H1 (cell line): ENCODE measurements around the gene NDUFB11. TPM values are rescaled to one million over a fixed set of nuclear protein-coding genes. Genes with fewer than 3 reads are reported as not detected.
"Not testable (repeated sequence)": the region's sequence is repeated elsewhere in the genome, so short reads cannot be mapped to it uniquely, and the experiment has no call there.

Experiments
- CTCF ChIA-PET: fragments of 300-600 bp; sonication (Branson Sonifier 250); formaldehyde crosslinking; loops from one replicate; lab custom pipeline; 2021; ENCODE audit not compliant: partially characterized antibody; lab: Charles Lee
- POLR2A ChIA-PET: fragments of 300-600 bp; sonication (Branson Sonifier 250); formaldehyde crosslinking; loops from one replicate; lab custom pipeline; 2021; ENCODE audit warnings: inconsistent platforms; ENCODE audit not compliant: partially characterized antibody; lab: Charles Lee
- DNase-seq, 2 experiments: peaks; one replicate each; pipeline versions ENCODE4 v3.0.0 to v3.0.0-alpha.2; 2010 to 2022; ENCODE audit warnings: low spot score in 2 of 2, low read depth in 1 of 2, mixed read lengths in 1 of 2
- FAIRE-seq: peaks from 2 replicates; lab custom pipeline; 2011; peaks lifted over from hg19 to GRCh38; lab: Jason Lieb, UNC
- H2AFZ ChIP-seq: 2 replicates; pipeline ENCODE4 v1.8.1; 2012; ENCODE audit warnings: low read length, inconsistent platforms
- H2AK5ac ChIP-seq: 2 replicates; pipeline ENCODE4 v1.6.1; 2013; ENCODE audit warnings: low read depth, low read length
- H2BK120ac ChIP-seq: replicated peaks from 2 replicates; pipeline ENCODE3; 2013; ENCODE audit warnings: low read depth, low read length, inconsistent platforms
- H2BK12ac ChIP-seq: 2 replicates; pipeline ENCODE4 v1.6.1; 2013; ENCODE audit warnings: low read depth, low read length
- H2BK15ac ChIP-seq: 2 replicates; pipeline ENCODE4 v1.6.1; 2013; ENCODE audit warnings: low read length
- H2BK20ac ChIP-seq: 2 replicates; pipeline ENCODE4 v1.6.1; 2013; ENCODE audit warnings: low read length
- H2BK5ac ChIP-seq: 2 replicates; pipeline ENCODE4 v1.6.1; 2013; ENCODE audit warnings: low read depth, low read length
- H3K14ac ChIP-seq: 2 replicates; pipeline ENCODE4 v1.6.1; 2013; ENCODE audit warnings: inconsistent platforms; ENCODE audit not compliant: insufficient read length
- H3K18ac ChIP-seq: 2 replicates; pipeline ENCODE4 v1.6.1; 2013; ENCODE audit warnings: low read length; ENCODE audit errors: extremely low read depth
- H3K23ac ChIP-seq: 2 replicates; pipeline ENCODE4 v1.6.1; 2013; ENCODE audit warnings: inconsistent platforms; ENCODE audit not compliant: insufficient read length
- H3K23me2 ChIP-seq: 2 replicates; pipeline ENCODE4 v1.6.1; 2013; ENCODE audit warnings: low read depth, low read length
- H3K27ac ChIP-seq: 2 replicates; pipeline ENCODE4 v1.6.1; 2011; ENCODE audit warnings: low read depth, low read length, inconsistent platforms
- H3K27me3 ChIP-seq, 4 experiments: replicated peaks in 1 of 4; 1 replicate in 1 of 4; 2 replicates in 3 of 4; pipeline versions ENCODE4 v1.6.1 to v1.8.1; 2011 to 2013; ENCODE audit warnings: low read length in 3 of 4, mild to moderate bottlenecking in 3 of 4, inconsistent platforms in 2 of 4, mixed read lengths in 2 of 4, moderate library complexity in 1 of 4; ENCODE audit not compliant: control insufficient read depth in 3 of 4, insufficient read depth in 3 of 4; ENCODE audit errors: extremely low read depth in 1 of 4
- H3K36me3 ChIP-seq, 4 experiments: 2 replicates each; pipeline versions ENCODE4 v1.6.1 to v1.8.1; 2011 to 2013; ENCODE audit warnings: mild to moderate bottlenecking in 4 of 4, low read length in 3 of 4, moderate library complexity in 2 of 4, control low read depth in 1 of 4, inconsistent platforms in 1 of 4; ENCODE audit not compliant: insufficient read depth in 4 of 4, control insufficient read depth in 2 of 4
- H3K4ac ChIP-seq: replicated peaks from 2 replicates; pipeline ENCODE3; 2013; ENCODE audit warnings: low read length, low read depth, mixed read lengths, inconsistent platforms; ENCODE audit not compliant: insufficient read length
- H3K4me1 ChIP-seq, 4 experiments: replicated peaks in 1 of 4; 1 replicate in 1 of 4; 2 replicates in 3 of 4; pipeline versions ENCODE4 v1.6.1 to v1.8.1; 2011 to 2013; ENCODE audit warnings: low read length in 3 of 4, inconsistent platforms in 2 of 4, mixed read lengths in 1 of 4; ENCODE audit not compliant: insufficient read depth in 4 of 4, control insufficient read depth in 3 of 4
- H3K4me2 ChIP-seq, 2 experiments: 2 replicates each; pipeline versions ENCODE4 v1.6.1 to v1.8.1; 2011 to 2013; ENCODE audit warnings: low read depth in 2 of 2, low read length in 2 of 2, control low read depth in 1 of 2, inconsistent platforms in 1 of 2, mild to moderate bottlenecking in 1 of 2; ENCODE audit not compliant: insufficient read depth in 1 of 2
- H3K4me3 ChIP-seq, 4 experiments: fragments of 200-600, 300-600 bp in 1 of 4; sonication (generic), shearing (Covaris generic), sonication (Bioruptor Twin) in 1 of 4; 2 replicates each; pipeline versions ENCODE4 v1.5.1 to v1.8.1; 2011 to 2016; ENCODE audit warnings: low read length in 4 of 4, low read depth in 3 of 4, control low read depth in 2 of 4, inconsistent platforms in 2 of 4, mild to moderate bottlenecking in 2 of 4, mixed read lengths in 1 of 4, moderate library complexity in 1 of 4; ENCODE audit not compliant: insufficient read depth in 2 of 4; ENCODE audit errors: extremely low read depth in 1 of 4
- H3K56ac ChIP-seq: replicated peaks from 2 replicates; pipeline ENCODE3; 2013; ENCODE audit warnings: low read depth, mild to moderate bottlenecking, mixed read lengths, low read length, inconsistent platforms; ENCODE audit not compliant: insufficient read length
- H3K79me1 ChIP-seq: 2 replicates; pipeline ENCODE4 v1.6.1; 2013; ENCODE audit warnings: low read depth, low read length, control low read depth
- H3K79me2 ChIP-seq, 2 experiments: 2 replicates each; pipeline versions ENCODE4 v1.6.1 to v1.8.1; 2012 to 2013; ENCODE audit warnings: low read length in 2 of 2, mild to moderate bottlenecking in 2 of 2, inconsistent platforms in 1 of 2; ENCODE audit not compliant: insufficient read depth in 2 of 2, control insufficient read depth in 1 of 2
- H3K9ac ChIP-seq, 4 experiments: replicated peaks in 1 of 4; 1 replicate in 1 of 4; 2 replicates in 3 of 4; pipeline versions ENCODE4 v1.6.1 to v1.8.1; 2011 to 2013; ENCODE audit warnings: low read depth in 3 of 4, low read length in 3 of 4, control low read depth in 2 of 4, mild to moderate bottlenecking in 2 of 4, moderate library complexity in 2 of 4, inconsistent platforms in 1 of 4; ENCODE audit errors: extremely low read depth in 1 of 4
- H3K9me3 ChIP-seq, 2 experiments: 2 replicates each; pipeline versions ENCODE4 v1.6.1 to v1.8.1; 2012 to 2013; ENCODE audit warnings: mild to moderate bottlenecking in 2 of 2, moderate library complexity in 2 of 2, control low read depth in 1 of 2, inconsistent platforms in 1 of 2, low read depth in 1 of 2, low read length in 1 of 2, mixed read lengths in 1 of 2; ENCODE audit not compliant: insufficient read depth in 2 of 2
- H4K20me1 ChIP-seq, 2 experiments: replicated peaks in 1 of 2; 2 replicates each; pipeline versions ENCODE3 to v1.8.1; 2011 to 2013; ENCODE audit warnings: inconsistent platforms in 2 of 2, low read length in 2 of 2, mild to moderate bottlenecking in 1 of 2; ENCODE audit not compliant: insufficient read depth in 2 of 2, control insufficient read depth in 1 of 2
- H4K5ac ChIP-seq: 2 replicates; pipeline ENCODE4 v1.6.1; 2013; ENCODE audit warnings: low read length, low read depth, mixed read lengths, inconsistent platforms; ENCODE audit not compliant: insufficient read length
- H4K8ac ChIP-seq: 2 replicates; pipeline ENCODE4 v1.8.0; 2013; ENCODE audit warnings: mild to moderate bottlenecking, moderate library complexity, low read length, inconsistent platforms; ENCODE audit not compliant: insufficient read depth; ENCODE audit errors: extremely low read depth
- H4K91ac ChIP-seq: replicated peaks from 2 replicates; pipeline ENCODE3; 2013; ENCODE audit warnings: low read length, mixed read lengths, inconsistent platforms; ENCODE audit not compliant: insufficient read length
- WGBS, 2 experiments: shearing (Covaris generic) in 1 of 2; methylation state at CpG; one replicate each; pipeline versions ENCODE4 v1.1.6 to v1.1.7; 2013 to 2015; ENCODE audit warnings: low lambda C conversion rate in 2 of 2, mixed read lengths in 2 of 2, inconsistent platforms in 1 of 2, low coverage in 1 of 2, missing lambda C conversion rate in 1 of 2; ENCODE audit not compliant: insufficient replicate concordance in 2 of 2, insufficient coverage in 1 of 2, insufficient read length in 1 of 2; ENCODE audit errors: extremely low coverage in 1 of 2, missing lambda C conversion rate in 1 of 2; 5-methylcytosine and 5-hydroxymethylcytosine counted together
- polyA plus RNA-seq, 7 experiments: library from polyadenylated mRNA; depleted of rRNA in 3 of 7; stranded (reverse) in 5 of 7; unstranded in 2 of 7; fragments of >200 nt in 5 of 7; fragments of 200-250 nt in 2 of 7; gene quantifications; 1 replicate in 5 of 7; 2 replicates in 1 of 7; 4 replicates in 1 of 7; pipeline versions ENCODE4 v1.2.1 to v1.2.3, GENCODE V29; 2011 to 2013; ENCODE audit warnings: missing spikeins in 2 of 7, mixed read lengths in 2 of 7
- total RNA-seq: library from RNA; stranded (reverse); fragmentation: NEBNext Ultra II Directional; extraction: Animal tissue kit (Norgen Biotek cat#: 25700); gene quantifications from 2 replicates; pipeline ENCODE4 v1.2.1, GENCODE V29; 2021

The NDUFB11 gene
- total and polyA plus RNA-seq, 2 of the 8 experiments (the other 6 are each of a cell fraction or from before 2014, with no cell fraction given): 120 to 131 TPM

DNA sequence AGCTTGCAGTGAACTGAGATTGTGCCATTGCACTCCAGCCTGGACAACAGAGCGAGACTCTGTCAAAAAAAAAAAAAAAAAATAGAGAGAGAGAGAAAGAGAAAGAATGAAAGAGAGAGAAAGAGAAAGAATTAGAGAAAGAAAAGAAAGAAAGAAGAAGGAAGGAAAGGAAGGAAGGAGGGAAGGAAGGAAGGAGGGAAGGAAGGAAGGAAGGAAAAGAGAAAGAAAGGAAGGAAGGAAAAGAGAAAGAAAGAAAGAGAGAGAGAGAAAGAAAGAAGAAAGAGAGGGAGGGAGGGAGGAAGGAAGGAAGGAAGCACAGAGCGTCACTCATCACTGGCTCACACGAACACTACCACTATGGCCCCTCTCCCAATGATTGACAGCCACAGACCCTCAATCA, 20.0 kb downstream of the NDUFB11 start:
- H2AK5ac ChIP-seq, H3K4me2 ChIP-seq, H2BK12ac ChIP-seq, H2AFZ ChIP-seq, H3K14ac ChIP-seq, H3K9me3 ChIP-seq, H4K20me1 ChIP-seq, H3K23ac ChIP-seq, H3K9ac ChIP-seq, H2BK5ac ChIP-seq, H3K18ac ChIP-seq, CTCF ChIA-PET, H3K4me1 ChIP-seq, H2BK120ac ChIP-seq, H3K36me3 ChIP-seq, H4K8ac ChIP-seq, H3K79me2 ChIP-seq, H4K91ac ChIP-seq, DNase-seq, H3K23me2 ChIP-seq, H2BK20ac ChIP-seq, H3K79me1 ChIP-seq, H3K56ac ChIP-seq, H3K4ac ChIP-seq, H3K27ac ChIP-seq, H4K5ac ChIP-seq, H2BK15ac ChIP-seq, POLR2A ChIA-PET, H3K4me3 ChIP-seq, H3K27me3 ChIP-seq, FAIRE-seq: not testable (repeated sequence)
- WGBS, 2 experiments: 88% methylated on average over 2 of the region's 3 CpGs; no CpG with 5 or more reads in 1 of the 2 experiments

DNA sequence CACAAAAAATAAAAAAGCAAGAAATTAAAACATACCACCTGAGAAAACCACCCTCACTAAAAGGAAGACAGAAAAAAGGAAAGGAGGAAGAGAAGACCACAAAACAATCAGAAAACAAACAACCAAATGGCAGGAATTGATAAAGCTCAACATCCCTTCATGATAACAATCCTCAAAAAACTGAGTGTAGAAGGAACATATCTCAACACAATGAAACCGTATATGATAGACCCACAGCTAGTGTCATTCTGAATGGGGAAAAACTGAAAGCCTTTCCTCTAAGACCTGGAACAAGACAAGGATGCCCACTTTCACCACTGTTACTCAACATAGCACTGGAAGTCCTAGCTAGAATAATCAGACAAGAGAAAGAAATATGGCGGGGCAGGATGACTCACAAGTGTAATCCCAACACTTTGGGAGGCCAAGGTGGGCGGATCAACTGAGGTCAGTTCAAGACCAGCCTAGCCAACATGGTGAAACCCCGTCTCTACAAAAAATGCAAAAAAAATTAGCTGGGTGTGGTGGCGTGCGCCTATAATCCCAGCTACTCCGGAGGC, 27.9 kb downstream of the NDUFB11 start:
- H4K20me1 ChIP-seq, H3K23ac ChIP-seq, H4K5ac ChIP-seq, H2BK15ac ChIP-seq, H3K79me2 ChIP-seq, H2BK20ac ChIP-seq, H2BK12ac ChIP-seq, H3K4me1 ChIP-seq, H4K91ac ChIP-seq, H2BK120ac ChIP-seq, H2AFZ ChIP-seq, H2AK5ac ChIP-seq, H3K79me1 ChIP-seq, H3K4me3 ChIP-seq, H3K23me2 ChIP-seq, H3K36me3 ChIP-seq, H3K27me3 ChIP-seq, H4K8ac ChIP-seq, H3K27ac ChIP-seq, H3K14ac ChIP-seq, H3K4ac ChIP-seq, DNase-seq, H3K9ac ChIP-seq, H3K18ac ChIP-seq, H3K9me3 ChIP-seq, H3K4me2 ChIP-seq, H2BK5ac ChIP-seq, FAIRE-seq, H3K56ac ChIP-seq: not testable (repeated sequence)
- POLR2A ChIA-PET: interaction anchor here (0.9 kb wide), 1 partner anchor 18 kb away, joined by 3 read pairs; no protein-coding TSS in a partner anchor
- CTCF ChIA-PET: interaction anchor here (0.6 to 0.8 kb wide), 2 partner anchors 23 to 268 kb away, joined by 3 read pairs; no protein-coding TSS in a partner anchor
- 90% methylated on average over 3 of the region's 7 CpGs; no CpG with 5 or more reads in 1 of the 2 experiments for WGBS, 2 experiments
